GM10847 (cell line): ENCODE measurements around the gene BDH1.

ENCODE experiments used
- POLR2A ChIP-seq: IDR thresholded peaks from 2 replicates; pipeline ENCODE4 v1.6.1; 2011; ENCODE audit not compliant: insufficient read length; ENCODE audit errors: extremely low read depth

The BDH1 gene

GRCh38 chr3:197513953-197514785 lies 41.6 kb downstream of the BDH1 start:
- TF ChIP-seq POLR2A, result no peak

- no peak for TF ChIP-seq POLR2A
These were observed 42.8 kb downstream of the BDH1 start for GRCh38 chr3:197512691-197513571.

GRCh38 chr3:197511853-197512635 lies 43.7 kb downstream of the BDH1 start:
- TF ChIP-seq POLR2A, result no peak

- no peak for TF ChIP-seq POLR2A
These were observed 44.6 kb downstream of the BDH1 start for GRCh38 chr3:197511130-197511529.

GRCh38 chr3:197510642-197511018 lies 45.1 kb downstream of the BDH1 start:
- TF ChIP-seq POLR2A, result no peak

GRCh38 chr3:197508924-197509775 lies 46.6 kb downstream of the BDH1 start:
- no peak for TF ChIP-seq POLR2A

- TF ChIP-seq POLR2A, result no peak
These were observed 47.3 kb downstream of the BDH1 start for GRCh38 chr3:197508461-197508860.

GRCh38 chr3:197508051-197508451 lies 47.7 kb downstream of the BDH1 start:
- TF ChIP-seq POLR2A, result no peak

- TF ChIP-seq POLR2A, result no peak
These were observed 48.2 kb downstream of the BDH1 start for GRCh38 chr3:197507541-197507940.

- TF ChIP-seq POLR2A, result no peak
These were observed 48.7 kb downstream of the BDH1 start for GRCh38 chr3:197507081-197507480.

- no peak for TF ChIP-seq POLR2A
These were observed 49.8 kb downstream of the BDH1 start for GRCh38 chr3:197505796-197506548.

GRCh38 chr3:197504641-197505121 lies 51.1 kb downstream of the BDH1 start:
- TF ChIP-seq POLR2A, result no peak

GRCh38 chr3:197504229-197504628 lies 51.5 kb downstream of the BDH1 start:
- TF ChIP-seq POLR2A, result no peak

- no peak for TF ChIP-seq POLR2A
These were observed 52.1 kb downstream of the BDH1 start for GRCh38 chr3:197503652-197504051.
